Esophagus muscularis mucosa (tissue), 3 donors: Measurements from ENCODE around the gene CRHR1.

Experiments
- CTCF ChIP-seq, 3 experiments: fragments of 200-600 bp in 2 of 3; fragments of 450-650 bp in 1 of 3; sonication (generic) in 2 of 3; IDR thresholded peaks; one replicate each; pipeline ENCODE4 v1.5.1; 2017 to 2019; ENCODE audit warnings: antibody characterized with exemption in 3 of 3, mild to moderate bottlenecking in 2 of 3, moderate library complexity in 1 of 3
- POLR2AphosphoS5 ChIP-seq, 2 donors: sonication (generic); formaldehyde crosslinking; IDR thresholded peaks; one replicate each; pipeline ENCODE4 v1.6.1; 2017; ENCODE audit warnings: antibody characterized with exemption in 2 of 2

GRCh38 chr17:45784293-45784740, at the start of gene CRHR1:
- TF ChIP-seq POLR2AphosphoS5 (IDR thresholded peaks at IDR 0.05) (no peak), CTCF (IDR thresholded peaks at IDR 0.05) (no peak)
